B cell (primary cell): Measurements from ENCODE around the gene MTF2. TPM values are rescaled to one million over a fixed set of nuclear protein-coding genes. Genes with fewer than 3 reads are reported as not detected.

Experiments used
- ATAC-seq: fragments of 200-7000 bp; cut with Tn5 transposase; one replicate; pipeline ENCODE4 v1.10.0; 2021; ENCODE audit warnings: low read depth, mild to moderate bottlenecking, moderate number of reproducible peaks, moderate library complexity
- CTCF ChIA-PET: fragments of 350-600 bp; sonication (Branson Sonifier 250); formaldehyde crosslinking; loops from one replicate; lab custom pipeline; 2021; ENCODE audit warnings: antibody characterized with exemption, inconsistent platforms; lab: Charles Lee
- POLR2A ChIA-PET: fragments of 350-600 bp; sonication (Branson Sonifier 250); formaldehyde crosslinking; loops from one replicate; lab custom pipeline; 2021; ENCODE audit warnings: antibody characterized with exemption; lab: Charles Lee
- DNase-seq: peaks from one replicate; pipeline ENCODE4 v3.0.0; 2013
- H2AFZ ChIP-seq: 2 replicates; pipeline ENCODE4 v1.6.1; 2012; ENCODE audit warnings: mild to moderate bottlenecking, low read depth, low read length; ENCODE audit not compliant: insufficient read depth, poor library complexity, severe bottlenecking
- H3K27ac ChIP-seq, 2 donors: 1 replicate in 1 of 2; 2 replicates in 1 of 2; pipeline ENCODE4 v1.5.1; 2012 to 2013; ENCODE audit warnings: low read length in 2 of 2, mild to moderate bottlenecking in 2 of 2, moderate library complexity in 1 of 2
- H3K27me3 ChIP-seq, 4 experiments: fragments of 200-600 bp in 1 of 4; sonication (generic) in 1 of 4; replicated peaks in 1 of 4; 1 replicate in 2 of 4; 2 replicates in 2 of 4; pipeline versions ENCODE4 v1.6.1 to v1.7.0; 2013 to 2016; ENCODE audit warnings: low read length in 3 of 4, mild to moderate bottlenecking in 2 of 4, mixed read lengths in 1 of 4, moderate library complexity in 1 of 4; ENCODE audit not compliant: insufficient read depth in 4 of 4, control insufficient read depth in 3 of 4; ENCODE audit errors: control extremely low read depth in 1 of 4
- H3K36me3 ChIP-seq, 2 experiments: replicated peaks in 1 of 2; 1 replicate in 1 of 2; 2 replicates in 1 of 2; pipeline versions ENCODE4 v1.6.1 to v1.7.1; 2013; ENCODE audit warnings: low read length in 1 of 2; ENCODE audit not compliant: insufficient read depth in 2 of 2, control insufficient read depth in 1 of 2; ENCODE audit errors: control extremely low read depth in 1 of 2, extremely low read depth in 1 of 2
- H3K4me1 ChIP-seq, 2 donors: fragments of 200-600 bp in 1 of 2; sonication (generic) in 1 of 2; 1 replicate in 1 of 2; 2 replicates in 1 of 2; pipeline versions ENCODE4 v1.5.1 to v1.6.1; 2013 to 2017; ENCODE audit warnings: low read length in 2 of 2; ENCODE audit not compliant: control insufficient read depth in 2 of 2, insufficient read depth in 2 of 2
- H3K4me2 ChIP-seq: replicated peaks from 2 replicates; pipeline ENCODE3; 2012; ENCODE audit warnings: mild to moderate bottlenecking, low read depth, low read length; ENCODE audit not compliant: poor library complexity, severe bottlenecking
- H3K4me3 ChIP-seq, 5 experiments: fragments of 200-600 bp in 1 of 5; sonication (generic) in 1 of 5; 1 replicate in 3 of 5; 2 replicates in 2 of 5; pipeline versions ENCODE4 v1.5.1 to v1.7.0; 2011 to 2016; ENCODE audit warnings: low read length in 4 of 5, mild to moderate bottlenecking in 4 of 5, low read depth in 2 of 5, control low read depth in 1 of 5, moderate library complexity in 1 of 5; ENCODE audit not compliant: insufficient read depth in 1 of 5; ENCODE audit errors: control extremely low read depth in 1 of 5, extremely low read depth in 1 of 5
- H3K79me2 ChIP-seq: fragments of 200-600 bp; sonication (generic); one replicate; pipeline ENCODE4 v1.6.0; 2016; ENCODE audit warnings: low read length; ENCODE audit not compliant: control insufficient read depth, insufficient read depth
- H3K9ac ChIP-seq: fragments of 200-600 bp; sonication (generic); 2 replicates; pipeline ENCODE4 v1.6.1; 2017; ENCODE audit warnings: mild to moderate bottlenecking, low read length, moderate library complexity
- H3K9me3 ChIP-seq, 3 donors: one replicate each; pipeline versions ENCODE4 v1.6.1 to v1.7.1; 2013; ENCODE audit warnings: low read length in 2 of 3; ENCODE audit not compliant: control insufficient read depth in 2 of 3, insufficient read depth in 1 of 3; ENCODE audit errors: control extremely low read depth in 1 of 3
- H4K20me1 ChIP-seq: 2 replicates; pipeline ENCODE4 v1.6.0; 2012; ENCODE audit warnings: mild to moderate bottlenecking, low read length; ENCODE audit not compliant: insufficient read depth, control insufficient read depth, poor library complexity, severe bottlenecking
- H3K27ac Mint-ChIP-seq: one replicate; pipeline ENCODE4 v1.8.0; 2021; ENCODE audit warnings: mixed read lengths
- H3K27me3 Mint-ChIP-seq: one replicate; pipeline ENCODE4 v1.8.0; 2021; ENCODE audit warnings: mixed read lengths
- H3K4me1 Mint-ChIP-seq: one replicate; pipeline ENCODE4 v1.8.0; 2021; ENCODE audit warnings: mixed read lengths
- H3K4me3 Mint-ChIP-seq: one replicate; pipeline ENCODE4 v1.8.0; 2021; ENCODE audit warnings: mixed read lengths
- H3K9me3 Mint-ChIP-seq: one replicate; pipeline ENCODE4 v1.8.0; 2022; ENCODE audit warnings: mixed read lengths; ENCODE audit not compliant: insufficient read depth
- EZH2 ChIP-seq: IDR thresholded peaks from 2 replicates; pipeline ENCODE4 v1.6.1; 2012; ENCODE audit warnings: borderline replicate concordance, low read depth, mild to moderate bottlenecking, moderate library complexity, low read length; ENCODE audit not compliant: insufficient read depth, poor library complexity, severe bottlenecking
- WGBS: methylation state at CpG from one replicate; pipeline ENCODE4 v1.1.5; 2013; ENCODE audit warnings: missing lambda C conversion rate; ENCODE audit not compliant: insufficient coverage; 5-methylcytosine and 5-hydroxymethylcytosine counted together
- intact Hi-C: fragments of 100-400 bp; cut with micrococcal nuclease; formaldehyde crosslinking; loops from one replicate; pipeline ENCODE4 v1.10.0; 2022
- polyA plus RNA-seq: library from polyadenylated mRNA; depleted of rRNA; stranded (reverse); fragments of >200 nt; gene quantifications from 2 replicates; pipeline ENCODE4 v1.2.3, GENCODE V29; 2012
- total RNA-seq, 2 donors: library from RNA; stranded (reverse); fragments of 120-200 nt in 1 of 2; gene quantifications; 1 replicate in 1 of 2; 2 replicates in 1 of 2; pipeline versions ENCODE4 v1.2.3 to v1.2.4, GENCODE V29; 2013 to 2022
- TF ChIP-seq, protein P1 (sequence below): fragments of 200-600 bp; IDR thresholded peaks from one replicate; pipeline ENCODE4 v1.8.0; 2022; ENCODE audit warnings: antibody characterized with exemption, mild to moderate bottlenecking

Gene MTF2
- total and polyA plus RNA-seq, 2 donors (not counting 1 experiment from before 2014, with no cell fraction given): 19.5 to 68.6 TPM

DNA sequence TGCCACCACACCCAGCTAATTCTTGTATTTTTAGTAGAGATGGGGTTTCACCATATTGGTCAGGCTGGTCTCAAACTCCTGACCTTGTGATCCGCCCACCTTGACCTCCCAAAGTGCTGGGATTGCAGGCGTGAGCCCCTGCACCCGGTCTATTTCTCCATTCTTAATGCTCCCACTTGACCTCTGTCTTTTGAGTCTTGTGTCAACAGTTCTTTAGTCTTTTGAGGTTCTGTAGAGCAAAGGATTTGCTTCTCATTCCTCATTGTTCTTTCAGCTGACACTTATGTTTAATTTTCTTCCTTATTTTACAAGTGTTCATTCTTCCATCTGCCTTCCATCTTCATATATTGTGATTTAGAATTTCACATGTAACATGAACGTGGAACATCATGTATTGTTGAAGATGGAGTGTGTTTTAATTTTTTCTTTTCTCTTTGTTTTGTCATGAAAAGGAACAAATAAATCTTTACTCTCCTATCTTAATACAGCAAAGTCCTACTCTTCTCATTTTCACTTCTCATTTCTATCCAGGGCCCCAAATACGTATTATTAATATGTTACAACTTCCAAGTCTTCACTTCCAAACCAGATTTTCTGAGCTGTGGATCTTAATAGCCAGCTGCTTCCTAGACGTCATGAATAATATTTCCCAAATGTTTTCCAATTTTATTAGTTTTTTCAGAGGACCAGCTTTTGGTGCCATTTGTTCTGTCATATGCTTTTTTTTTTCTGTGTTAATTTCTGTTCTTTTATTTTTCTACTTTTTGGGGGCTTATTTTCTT, 16.9 kb downstream of the MTF2 start:
- no peak for ATAC-seq
- Mint-ChIP-seq H3K9me3 (no peaks in the 10 kb centered on the region), H3K27me3 (no peaks in the 10 kb centered on the region), H3K4me3 (peak overlapping the region; percentile 33), H3K4me1 (peaks cover 64% of the 10 kb centered on the region), H3K27ac (peak overlapping the region; percentile 60)
- peaks cover 36% of the 10 kb centered on the region for H4K20me1 ChIP-seq
- H3K9me3 ChIP-seq: no peaks in the 10 kb centered on the region
- H3K79me2 ChIP-seq: peaks cover 100% of the 10 kb centered on the region
- H3K4me1 ChIP-seq: peaks cover 6 to 12% of the 10 kb centered on the region in 2 donors
- H3K9ac ChIP-seq: no peak overlapping the region
- DNase-seq: peak; percentile 16
- POLR2A ChIA-PET: interaction anchor here (1.0 kb wide), 1 partner anchor 17 kb away, joined by 3 read pairs; the partner anchor contains the start of gene MTF2
- H3K27me3 ChIP-seq: no peaks in the 10 kb centered on the region
- peak overlapping the region; percentile 29 for H3K4me2 ChIP-seq
- H3K27ac ChIP-seq: peak overlapping the region; percentile 13 to 67
- peak overlapping the region; percentile 46 for H2AFZ ChIP-seq
- 0% methylated on average over 1 of the region's 6 CpGs for WGBS
- no peak overlapping the region for H3K4me3 ChIP-seq
- peaks cover 4 to 5% of the 10 kb centered on the region in 2 experiments for H3K36me3 ChIP-seq
- CTCF ChIA-PET: interaction anchor here (0.6 to 1.4 kb wide), 3 partner anchors 34 to 63 kb away, joined by 3 to 4 read pairs (median 3); no protein-coding TSS in a partner anchor
- TF ChIP-seq, protein P1, sequence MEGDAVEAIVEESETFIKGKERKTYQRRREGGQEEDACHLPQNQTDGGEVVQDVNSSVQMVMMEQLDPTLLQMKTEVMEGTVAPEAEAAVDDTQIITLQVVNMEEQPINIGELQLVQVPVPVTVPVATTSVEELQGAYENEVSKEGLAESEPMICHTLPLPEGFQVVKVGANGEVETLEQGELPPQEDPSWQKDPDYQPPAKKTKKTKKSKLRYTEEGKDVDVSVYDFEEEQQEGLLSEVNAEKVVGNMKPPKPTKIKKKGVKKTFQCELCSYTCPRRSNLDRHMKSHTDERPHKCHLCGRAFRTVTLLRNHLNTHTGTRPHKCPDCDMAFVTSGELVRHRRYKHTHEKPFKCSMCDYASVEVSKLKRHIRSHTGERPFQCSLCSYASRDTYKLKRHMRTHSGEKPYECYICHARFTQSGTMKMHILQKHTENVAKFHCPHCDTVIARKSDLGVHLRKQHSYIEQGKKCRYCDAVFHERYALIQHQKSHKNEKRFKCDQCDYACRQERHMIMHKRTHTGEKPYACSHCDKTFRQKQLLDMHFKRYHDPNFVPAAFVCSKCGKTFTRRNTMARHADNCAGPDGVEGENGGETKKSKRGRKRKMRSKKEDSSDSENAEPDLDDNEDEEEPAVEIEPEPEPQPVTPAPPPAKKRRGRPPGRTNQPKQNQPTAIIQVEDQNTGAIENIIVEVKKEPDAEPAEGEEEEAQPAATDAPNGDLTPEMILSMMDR: no peak
- TF ChIP-seq EZH2: no peak
- intact Hi-C loops: no loop called here

DNA sequence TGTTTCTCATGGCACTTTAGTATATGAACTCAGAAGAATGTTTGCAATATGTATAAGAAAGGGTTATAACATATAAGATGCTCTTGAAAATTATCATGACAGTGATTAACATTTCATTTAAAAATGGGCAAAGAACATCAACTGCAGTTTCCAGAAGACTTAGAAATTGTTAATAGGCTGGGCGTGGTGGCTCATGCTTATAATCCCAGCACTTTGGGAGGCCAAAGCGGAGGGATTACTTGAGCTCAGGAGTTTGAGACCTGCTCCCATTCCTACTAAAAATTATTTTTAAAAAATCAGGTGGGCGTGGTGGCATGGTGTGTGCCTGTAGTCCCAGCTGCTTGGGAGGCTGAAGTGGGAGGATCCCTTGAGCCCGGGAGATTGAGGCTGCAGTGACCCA, 23.1 kb downstream of the MTF2 start:
- ChIA-PET CTCF (no interaction called here), POLR2A (interaction anchor here (0.6 kb wide), 1 partner anchor 25 kb away, joined by 6 read pairs; no protein-coding TSS in a partner anchor)
- Mint-ChIP-seq H3K4me1 (peaks cover 53% of the 10 kb centered on the region), H3K27me3 (no peaks in the 10 kb centered on the region), H3K9me3 (no peaks in the 10 kb centered on the region), H3K27ac (no peak overlapping the region), H3K4me3 (no peak overlapping the region)
- WGBS: 100% methylated on average over 1 of the region's 4 CpGs
- no peak for TF ChIP-seq EZH2
- TF ChIP-seq, protein P1: no peak
- Histone ChIP-seq H2AFZ (no peak overlapping the region), H3K36me3 (peaks cover 6 to 15% of the 10 kb centered on the region in 2 experiments), H3K79me2 (peaks cover 93% of the 10 kb centered on the region), H3K4me1 (peaks cover 0 to 5% of the 10 kb centered on the region in 2 donors), H3K9me3 (peaks cover 0 to 2% (median 0%) of the 10 kb centered on the region in 3 donors), H3K9ac (no peak overlapping the region), H3K4me3 (no peak overlapping the region), H3K4me2 (no peak overlapping the region), H3K27me3 (no peaks in the 10 kb centered on the region), H3K27ac (no peak overlapping the region), H4K20me1 (peaks cover 41% of the 10 kb centered on the region)
- DNase-seq (no peak), ATAC-seq (no peak)
- intact Hi-C loops: no loop called here
